AG04449 (cell line): Measurements from ENCODE around the gene MIA2.

ENCODE experiments used
- CTCF ChIA-PET: fragments of 350-600 bp; formaldehyde crosslinking; extraction: SDS; loops from one replicate; lab custom pipeline; 2021; ENCODE audit warnings: antibody characterized with exemption; lab: Yijun Ruan, JAX
- POLR2A ChIA-PET: fragments of 400-600, 350-600 bp; formaldehyde crosslinking; extraction: SDS; loops from one replicate; lab custom pipeline; 2020; ENCODE audit warnings: antibody characterized with exemption, inconsistent platforms; lab: Yijun Ruan, JAX
- DNase-seq: peaks from one replicate; pipeline ENCODE4 v3.0.0-alpha.2; 2010; ENCODE audit warnings: low read depth, low spot score
- H3K4me3 ChIP-seq: 2 replicates; pipeline ENCODE4 v1.5.1; 2011; ENCODE audit warnings: low read depth, mild to moderate bottlenecking, control low read depth, low read length
- CTCF ChIP-seq: IDR thresholded peaks from one replicate; pipeline ENCODE4 v1.5.1; 2011; ENCODE audit warnings: mild to moderate bottlenecking, moderate library complexity, low read length, control low read depth, inconsistent platforms; ENCODE audit not compliant: insufficient read depth; ENCODE audit errors: missing control alignments

Gene MIA2

DNA sequence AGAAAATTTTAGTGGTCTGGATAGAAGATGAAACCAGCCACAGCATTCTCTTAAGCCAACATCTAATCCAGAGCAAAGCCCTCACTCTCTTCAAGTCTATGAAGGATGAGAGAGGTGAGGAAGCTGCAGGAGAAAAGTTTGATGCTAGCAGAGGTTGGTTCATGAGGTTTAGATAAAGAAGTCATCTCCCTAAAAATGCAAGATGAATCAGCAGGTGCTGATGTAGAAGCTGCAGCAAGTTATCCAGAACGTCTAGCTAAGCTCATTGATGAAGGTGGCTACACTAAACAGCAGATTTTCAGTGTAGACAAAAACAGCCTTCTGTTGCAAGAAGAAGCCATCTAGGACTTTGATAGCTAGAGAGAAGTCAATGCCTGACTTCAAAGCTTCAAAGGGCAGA, 150.0 kb downstream of the MIA2 start:
- ChIA-PET POLR2A (no interaction called here), CTCF (interaction anchor here (1.1 kb wide), 1 partner anchor 15 kb away, joined by 3 read pairs; no protein-coding TSS in a partner anchor)
- no peak for TF ChIP-seq CTCF
- no peak overlapping the region for H3K4me3 ChIP-seq
- DNase-seq = no peak

- no peak for DNase-seq
- ChIA-PET POLR2A (no interaction called here), CTCF (interaction anchor here (1.1 kb wide), 1 partner anchor 15 kb away, joined by 3 read pairs; no protein-coding TSS in a partner anchor)
- no peak overlapping the region for H3K4me3 ChIP-seq
- TF ChIP-seq CTCF = no peak
These were observed 150.5 kb downstream of the MIA2 start for GRCh38 chr14:39384177-39384576.

DNA sequence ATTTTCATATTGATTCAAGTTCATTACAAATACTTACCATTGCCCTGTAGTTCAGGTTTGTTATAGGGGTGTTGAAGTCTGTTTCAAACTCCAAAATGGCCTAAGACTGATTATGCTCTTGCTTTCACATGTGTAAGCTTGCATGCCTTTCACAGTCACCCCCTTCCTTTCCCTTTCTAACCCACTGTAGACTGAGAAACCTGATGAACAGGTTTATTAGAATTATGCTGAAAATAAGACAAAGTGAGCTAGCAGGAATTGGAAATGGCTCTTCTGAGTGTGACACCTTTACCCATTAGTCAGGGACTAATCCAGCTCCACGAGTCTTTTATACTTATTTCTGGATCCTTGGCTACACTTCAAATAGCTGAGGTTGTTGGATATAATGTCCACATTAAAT, 159.6 kb downstream of the MIA2 start:
- ChIA-PET CTCF (interaction anchor here (0.9 kb wide), 1 partner anchor 12 kb away, joined by 4 read pairs; no protein-coding TSS in a partner anchor), POLR2A (interaction anchor here (1.0 kb wide), 1 partner anchor 31 kb away, joined by 3 read pairs; no protein-coding TSS in a partner anchor)
- DNase-seq = no peak
- no peak for TF ChIP-seq CTCF
- no peak overlapping the region for H3K4me3 ChIP-seq

DNA sequence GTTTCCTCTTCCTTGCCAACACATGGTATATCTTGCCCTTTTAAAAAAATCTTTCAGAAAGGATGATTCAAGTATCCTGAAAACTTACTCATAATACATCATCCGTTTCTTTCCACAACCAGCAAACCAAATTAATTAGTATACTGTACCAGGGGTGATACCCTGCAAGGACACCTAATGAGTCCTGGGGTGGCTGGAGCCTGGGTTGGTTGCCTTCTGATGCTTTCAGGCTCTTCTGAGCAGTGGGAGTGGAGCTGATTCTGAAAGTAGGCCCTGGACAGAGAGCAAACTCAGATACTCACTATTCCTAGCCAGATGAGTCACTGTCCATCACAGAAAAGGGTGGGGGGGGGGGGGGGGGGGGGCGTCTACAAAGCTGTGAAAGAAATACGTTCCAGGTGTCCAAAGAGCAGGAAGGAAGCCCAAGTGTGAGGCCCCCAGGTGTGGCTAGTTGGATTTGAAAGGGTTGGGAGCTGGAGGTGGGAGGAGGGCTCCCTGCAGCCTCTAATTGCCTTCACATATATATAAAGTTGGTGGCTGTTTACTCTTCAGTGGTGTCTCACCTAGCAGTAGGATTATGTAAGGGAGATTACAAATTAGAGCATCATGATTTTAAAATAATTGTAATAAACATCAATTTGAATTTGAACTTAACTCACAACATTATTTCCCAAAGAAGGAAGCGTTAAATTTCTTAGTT, 162.0 kb downstream of the MIA2 start:
- no peak overlapping the region for H3K4me3 ChIP-seq
- no peak for DNase-seq
- ChIA-PET CTCF (no interaction called here), POLR2A (interaction anchor here (0.7 kb wide), 1 partner anchor 50 kb away, joined by 3 read pairs; no protein-coding TSS in a partner anchor)
- TF ChIP-seq CTCF = no peak

DNA sequence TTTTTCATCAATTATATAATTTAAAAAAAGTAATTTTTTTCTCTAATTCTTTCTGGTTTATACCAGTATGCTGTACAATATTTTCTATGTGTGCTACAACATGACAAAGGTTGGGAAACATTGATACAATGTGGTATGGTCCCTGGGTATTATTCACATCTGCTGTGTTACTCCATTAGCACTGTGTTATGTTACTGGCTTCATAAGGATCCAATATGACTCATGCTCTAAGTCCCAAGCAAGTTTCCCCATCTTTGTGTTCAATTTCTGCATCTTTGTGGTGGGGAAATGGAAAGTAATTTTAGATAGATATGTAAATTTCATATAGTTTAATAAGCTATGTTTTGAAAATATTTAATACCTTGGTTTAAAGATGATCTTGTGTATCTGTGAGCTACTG, 162.7 kb downstream of the MIA2 start:
- ChIA-PET POLR2A (interaction anchor here (0.7 kb wide), 1 partner anchor 50 kb away, joined by 3 read pairs; no protein-coding TSS in a partner anchor), CTCF (no interaction called here)
- no peak overlapping the region for H3K4me3 ChIP-seq
- no peak for DNase-seq
- TF ChIP-seq CTCF = no peak

DNA sequence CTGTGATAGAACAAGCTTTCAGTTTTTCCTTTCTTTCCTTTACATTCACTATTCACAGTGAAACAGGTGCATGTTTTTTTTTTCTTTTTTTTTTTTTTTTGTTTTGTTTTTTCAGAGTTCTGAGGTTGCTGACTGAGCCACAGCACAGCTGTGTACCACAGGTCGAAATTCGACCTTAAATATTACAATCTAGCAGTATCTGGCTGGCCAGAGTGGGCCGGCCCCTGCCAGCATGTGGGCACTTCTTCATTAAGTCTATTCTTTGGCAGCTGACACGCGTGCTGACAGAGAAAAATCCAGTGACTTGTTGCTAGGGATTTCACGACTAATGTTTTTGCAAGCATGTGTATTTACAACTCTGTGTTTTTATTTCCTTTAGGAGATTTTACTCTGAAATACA, 164.7 kb downstream of the MIA2 start:
- H3K4me3 ChIP-seq = no peak overlapping the region
- ChIA-PET POLR2A (no interaction called here), CTCF (interaction anchor here (1.0 kb wide), 1 partner anchor 29 kb away, joined by 3 read pairs; no protein-coding TSS in a partner anchor)
- no peak for TF ChIP-seq CTCF
- no peak for DNase-seq
